AG04450 (cell line): ENCODE data around the gene TFAP2E. TPM values are rescaled to one million over a fixed set of nuclear protein-coding genes. Genes with fewer than 3 reads are reported as not detected.

Source experiments
- CTCF ChIA-PET: fragments of 300-600, 350-600 bp; formaldehyde crosslinking; extraction: SDS; loops from one replicate; lab custom pipeline; 2022; ENCODE audit warnings: antibody characterized with exemption, inconsistent platforms; lab: Charles Lee
- POLR2A ChIA-PET: fragments of 350-600 bp; formaldehyde crosslinking; extraction: SDS; loops from one replicate; lab custom pipeline; 2021; ENCODE audit warnings: antibody characterized with exemption, inconsistent platforms; lab: Yijun Ruan, JAX
- DNase-seq: peaks from one replicate; pipeline ENCODE4 v3.0.0-alpha.2; 2011; ENCODE audit warnings: low read depth, low spot score
- H3K27ac ChIP-seq: one replicate; pipeline ENCODE4 v1.5.1; 2012; ENCODE audit warnings: low read depth, low read length, control low read depth
- H3K27me3 ChIP-seq: one replicate; pipeline ENCODE4 v1.6.0; 2012; ENCODE audit warnings: low read length; ENCODE audit not compliant: control insufficient read depth, insufficient read depth
- H3K4me3 ChIP-seq: 2 replicates; pipeline ENCODE4 v1.5.1; 2011; ENCODE audit warnings: mild to moderate bottlenecking, low read depth, low read length, control low read depth
- H3K9me3 ChIP-seq: 2 replicates; pipeline ENCODE4 v1.5.1; 2012; ENCODE audit warnings: low read length; ENCODE audit not compliant: control insufficient read depth, insufficient read depth
- polyA plus RNA-seq: library from polyadenylated mRNA; depleted of rRNA; stranded (reverse); fragments of >200 nt; gene quantifications from 2 replicates; pipeline ENCODE4 v1.2.3, GENCODE V29; 2011
- TF ChIP-seq, protein P1 (sequence below): IDR thresholded peaks from 2 replicates; pipeline ENCODE4 v1.5.1; 2011; ENCODE audit warnings: low read depth, low read length, control low read depth, inconsistent platforms

The TFAP2E gene
- polyA plus RNA-seq, 1 experiment = 0.05 TPM

DNA sequence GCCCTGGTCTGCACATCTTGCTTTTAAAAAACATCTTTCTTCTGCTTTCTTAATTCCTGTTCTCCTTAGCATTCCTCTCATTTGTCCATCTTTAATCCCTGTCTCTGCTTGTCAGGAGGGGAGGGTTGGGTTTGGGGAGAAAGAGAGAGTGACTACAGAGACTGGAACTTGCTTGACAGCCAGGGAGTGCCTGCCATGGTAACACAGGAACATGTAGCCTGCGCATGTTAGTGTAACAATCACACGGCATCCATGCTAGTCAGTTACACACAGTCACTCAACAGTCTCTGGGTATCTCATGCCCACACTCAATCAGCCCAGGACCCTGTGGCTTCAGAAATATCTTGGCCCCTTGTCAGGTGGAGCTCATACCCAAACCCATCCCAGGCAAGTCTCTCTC is 818 bp upstream of the TFAP2E start:
- ChIA-PET POLR2A (no interaction called here), CTCF (interaction anchor here (1.0 to 4.8 kb wide), 7 partner anchors 8 to 197 kb away, joined by 3 to 109 read pairs (median 9); partner anchors contain the start of gene CLSPN)
- Histone ChIP-seq H3K9me3 (peaks cover 4% of the 10 kb centered on the region; the same call in 1 of the 2 replicates), H3K27ac (no peak overlapping the region), H3K4me3 (no peak overlapping the region), H3K27me3 (peaks cover 49% of the 10 kb centered on the region)
- TF ChIP-seq, protein P1, sequence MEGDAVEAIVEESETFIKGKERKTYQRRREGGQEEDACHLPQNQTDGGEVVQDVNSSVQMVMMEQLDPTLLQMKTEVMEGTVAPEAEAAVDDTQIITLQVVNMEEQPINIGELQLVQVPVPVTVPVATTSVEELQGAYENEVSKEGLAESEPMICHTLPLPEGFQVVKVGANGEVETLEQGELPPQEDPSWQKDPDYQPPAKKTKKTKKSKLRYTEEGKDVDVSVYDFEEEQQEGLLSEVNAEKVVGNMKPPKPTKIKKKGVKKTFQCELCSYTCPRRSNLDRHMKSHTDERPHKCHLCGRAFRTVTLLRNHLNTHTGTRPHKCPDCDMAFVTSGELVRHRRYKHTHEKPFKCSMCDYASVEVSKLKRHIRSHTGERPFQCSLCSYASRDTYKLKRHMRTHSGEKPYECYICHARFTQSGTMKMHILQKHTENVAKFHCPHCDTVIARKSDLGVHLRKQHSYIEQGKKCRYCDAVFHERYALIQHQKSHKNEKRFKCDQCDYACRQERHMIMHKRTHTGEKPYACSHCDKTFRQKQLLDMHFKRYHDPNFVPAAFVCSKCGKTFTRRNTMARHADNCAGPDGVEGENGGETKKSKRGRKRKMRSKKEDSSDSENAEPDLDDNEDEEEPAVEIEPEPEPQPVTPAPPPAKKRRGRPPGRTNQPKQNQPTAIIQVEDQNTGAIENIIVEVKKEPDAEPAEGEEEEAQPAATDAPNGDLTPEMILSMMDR = no peak
- no peak for DNase-seq

DNA sequence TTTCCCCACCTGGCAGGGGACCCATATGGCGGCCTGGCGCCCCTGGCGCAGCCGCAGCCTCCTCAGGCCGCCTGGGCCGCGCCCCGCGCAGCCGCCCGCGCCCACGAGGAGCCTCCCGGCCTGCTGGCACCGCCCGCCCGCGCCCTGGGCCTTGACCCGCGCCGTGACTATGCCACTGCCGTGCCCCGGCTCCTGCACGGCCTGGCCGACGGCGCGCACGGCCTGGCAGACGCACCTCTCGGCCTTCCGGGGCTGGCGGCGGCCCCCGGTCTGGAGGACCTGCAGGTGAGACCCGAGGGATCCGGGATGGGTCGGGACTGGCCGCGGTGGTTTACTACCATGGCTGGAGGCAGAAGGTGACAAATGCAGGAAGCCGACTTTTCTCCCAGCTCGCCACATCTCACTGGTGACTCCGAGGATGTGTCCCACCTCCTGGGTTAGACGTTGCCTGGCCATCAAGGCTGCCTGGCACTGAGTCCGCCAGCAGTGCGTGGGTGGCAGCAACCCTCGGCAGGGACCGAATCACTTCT is 1.1 kb downstream of the TFAP2E start:
- TF ChIP-seq, protein P1 = no peak
- no peak for DNase-seq
- Histone ChIP-seq H3K27ac (no peak overlapping the region), H3K9me3 (peaks cover 5% of the 10 kb centered on the region; the same call in 1 of the 2 replicates), H3K4me3 (no peak overlapping the region), H3K27me3 (peaks cover 55% of the 10 kb centered on the region)
- ChIA-PET POLR2A (no interaction called here), CTCF (interaction anchor here (4.8 kb wide), 1 partner anchor 153 kb away, joined by 109 read pairs; no protein-coding TSS in a partner anchor)

DNA sequence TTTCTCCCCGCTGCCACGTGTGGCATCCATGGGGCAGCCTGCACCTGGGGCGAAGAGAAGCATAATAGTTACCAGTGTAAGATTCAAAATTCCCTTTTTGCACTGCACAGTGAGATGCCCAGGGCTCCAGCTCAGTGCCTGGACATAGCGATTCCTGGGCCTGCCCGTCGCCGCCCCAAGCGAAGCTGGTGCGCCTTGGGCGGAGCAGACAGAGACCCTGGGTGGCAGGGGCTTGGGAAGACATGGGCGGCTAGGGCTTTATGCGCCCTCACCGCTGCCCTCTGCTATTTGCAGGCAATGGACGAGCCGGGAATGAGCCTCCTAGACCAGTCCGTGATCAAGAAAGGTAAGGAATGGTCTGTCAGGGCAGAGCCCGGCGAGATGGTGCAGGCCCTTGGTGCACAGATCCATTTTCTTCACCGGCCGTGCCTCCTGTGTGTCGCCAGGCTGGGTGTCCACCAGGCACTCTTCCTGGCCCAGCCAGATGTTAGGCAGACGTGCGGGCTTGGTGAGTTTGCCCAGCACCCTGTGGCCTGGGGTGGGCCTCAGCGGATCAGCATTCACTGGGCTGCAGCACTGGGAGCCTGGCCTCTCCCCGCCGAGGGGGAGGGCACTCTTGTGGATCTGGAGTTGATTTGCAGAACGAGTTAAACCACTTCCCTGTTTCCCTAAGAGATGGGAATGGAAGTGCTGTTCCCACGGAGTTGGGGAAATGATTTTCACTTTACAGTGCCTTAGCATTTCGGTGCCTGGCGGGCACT is 1.7 kb downstream of the TFAP2E start:
- peaks cover 55% of the 10 kb centered on the region for H3K27me3 ChIP-seq
- H3K4me3 ChIP-seq = no peak overlapping the region
- CTCF ChIA-PET = interaction anchor here (0.7 kb wide), 1 partner anchor 10 kb away, joined by 3 read pairs; no protein-coding TSS in a partner anchor
- POLR2A ChIA-PET = interaction anchor here (0.6 kb wide), 1 partner anchor 10 kb away, joined by 3 read pairs; no protein-coding TSS in a partner anchor
- H3K9me3 ChIP-seq = peaks cover 5% of the 10 kb centered on the region; the same call in 1 of the 2 replicates
- TF ChIP-seq, protein P1 = no peak
- no peak overlapping the region for H3K27ac ChIP-seq
- no peak for DNase-seq

DNA sequence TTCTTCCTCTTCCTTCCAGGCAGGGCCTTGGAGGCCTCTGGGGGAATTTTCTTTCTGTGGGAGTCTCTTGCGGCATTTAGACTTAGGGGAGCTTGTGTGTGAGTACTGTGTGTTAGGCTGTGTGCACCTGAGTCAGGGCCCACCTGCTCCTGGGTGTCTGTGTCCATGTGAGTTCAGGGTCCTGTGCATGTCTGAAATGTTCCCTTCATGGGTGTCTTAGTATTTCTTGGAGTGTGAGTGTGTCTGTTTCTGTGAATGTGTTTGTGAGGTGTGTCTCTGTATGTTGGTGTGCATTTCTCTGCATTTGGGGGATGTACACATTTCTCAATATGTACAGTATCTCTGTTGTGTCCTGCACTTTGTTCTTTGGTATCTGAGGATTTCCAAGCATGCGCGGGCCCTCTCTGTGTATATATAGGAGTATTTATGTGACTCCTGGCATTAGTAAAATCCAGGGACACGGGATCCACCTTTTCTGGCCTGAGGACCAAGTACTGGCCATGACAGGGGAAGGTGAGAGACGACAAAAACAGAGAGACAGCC is 2.4 kb downstream of the TFAP2E start:
- TF ChIP-seq, protein P1 = no peak
- Histone ChIP-seq H3K9me3 (peaks cover 5% of the 10 kb centered on the region; the same call in 1 of the 2 replicates), H3K27ac (no peak overlapping the region), H3K4me3 (no peak overlapping the region), H3K27me3 (peaks cover 55% of the 10 kb centered on the region)
- no peak for DNase-seq
- ChIA-PET CTCF (interaction anchor here (0.7 kb wide), 1 partner anchor 11 kb away, joined by 3 read pairs; no protein-coding TSS in a partner anchor), POLR2A (interaction anchor here (0.6 kb wide), 1 partner anchor 10 kb away, joined by 3 read pairs; no protein-coding TSS in a partner anchor)
